Ishikawa (cell line): ENCODE measurements around the gene TLE1.

Source experiments
- CEBPB ChIP-seq: IDR thresholded peaks from 2 replicates; pipeline ENCODE4 v1.6.1; 2012
- CREB1 ChIP-seq: IDR thresholded peaks from 2 replicates; pipeline ENCODE4 v1.6.1; 2012; ENCODE audit warnings: low read depth
- EGR1 ChIP-seq: IDR thresholded peaks from 2 replicates; pipeline ENCODE4 v1.6.1; 2012
- EP300 ChIP-seq: IDR thresholded peaks from 2 replicates; pipeline ENCODE4 v1.6.1; 2012; ENCODE audit warnings: borderline replicate concordance
- FOXM1 ChIP-seq: IDR thresholded peaks from 2 replicates; pipeline ENCODE4 v1.6.1; 2012; ENCODE audit warnings: low read depth, borderline replicate concordance
- NFIC ChIP-seq: IDR thresholded peaks from 2 replicates; pipeline ENCODE4 v1.6.1; 2012
- RAD21 ChIP-seq: IDR thresholded peaks from 2 replicates; pipeline ENCODE4 v1.6.1; 2012; ENCODE audit warnings: low read depth
- TAF1 ChIP-seq: IDR thresholded peaks from 2 replicates; pipeline ENCODE4 v1.6.1; 2012; ENCODE audit warnings: low read depth, mild to moderate bottlenecking
- TCF12 ChIP-seq: IDR thresholded peaks from 2 replicates; pipeline ENCODE4 v1.6.1; 2012; ENCODE audit warnings: low read depth
- TEAD4 ChIP-seq: IDR thresholded peaks from 2 replicates; pipeline ENCODE4 v1.6.1; 2012
- YY1 ChIP-seq: IDR thresholded peaks from 2 replicates; pipeline ENCODE4 v1.6.1; 2012; ENCODE audit warnings: low read depth
- ZBTB7A ChIP-seq: IDR thresholded peaks from 2 replicates; pipeline ENCODE4 v1.6.1; 2012; ENCODE audit warnings: low read depth
- TF ChIP-seq, protein P1 (sequence below): IDR thresholded peaks from 2 replicates; pipeline ENCODE4 v1.6.1; 2012
- TF ChIP-seq, protein P2 (sequence below): IDR thresholded peaks from 2 replicates; pipeline ENCODE4 v1.6.1; 2012
- TF ChIP-seq, protein P3 (sequence below): IDR thresholded peaks from 2 replicates; pipeline ENCODE4 v1.6.1; 2012; ENCODE audit warnings: low read depth, mild to moderate bottlenecking

Gene TLE1

DNA sequence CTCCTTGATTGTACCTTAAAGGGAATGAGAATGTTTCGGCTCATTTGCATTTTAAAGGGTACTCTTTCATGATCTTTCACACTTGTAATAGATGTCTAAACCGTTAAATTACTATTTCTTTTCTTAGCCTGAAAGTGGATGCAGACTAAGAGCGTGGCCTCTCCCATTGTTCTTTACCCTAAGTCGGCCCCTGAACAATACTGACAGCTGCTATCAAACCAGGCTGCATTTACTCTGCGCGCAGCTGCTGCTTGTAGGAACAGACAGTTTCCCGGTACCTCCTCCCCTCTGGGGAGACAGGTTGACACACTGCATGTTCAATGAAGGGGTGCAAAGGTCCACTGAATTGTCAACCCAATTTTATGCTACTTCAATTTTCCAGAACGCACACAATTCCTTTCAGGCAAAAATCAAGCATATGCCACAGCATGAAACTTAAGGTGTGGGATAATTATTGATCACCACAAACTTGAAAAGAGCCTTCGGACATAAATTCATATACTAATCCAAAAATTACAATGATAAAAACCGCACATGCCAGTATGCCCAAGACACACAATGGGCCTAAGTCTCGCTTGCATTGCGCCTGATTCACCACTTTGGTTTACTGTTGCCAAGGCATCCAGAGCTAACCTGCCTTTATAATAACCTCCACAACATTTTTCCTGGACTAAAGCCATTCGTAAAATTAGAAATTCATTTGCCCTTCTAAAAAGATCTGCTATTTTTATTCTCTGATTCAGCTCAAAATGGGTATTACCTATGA, 39.7 kb downstream of the TLE1 start:
- no peak for TF ChIP-seq ZBTB7A
- no peak for TF ChIP-seq CREB1
- no peak for TF ChIP-seq NFIC
- TF ChIP-seq, protein P1, sequence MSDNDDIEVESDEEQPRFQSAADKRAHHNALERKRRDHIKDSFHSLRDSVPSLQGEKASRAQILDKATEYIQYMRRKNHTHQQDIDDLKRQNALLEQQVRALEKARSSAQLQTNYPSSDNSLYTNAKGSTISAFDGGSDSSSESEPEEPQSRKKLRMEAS: no peak
- TF ChIP-seq TAF1: no peak
- TF ChIP-seq TCF12: no peak
- TF ChIP-seq, protein P2, sequence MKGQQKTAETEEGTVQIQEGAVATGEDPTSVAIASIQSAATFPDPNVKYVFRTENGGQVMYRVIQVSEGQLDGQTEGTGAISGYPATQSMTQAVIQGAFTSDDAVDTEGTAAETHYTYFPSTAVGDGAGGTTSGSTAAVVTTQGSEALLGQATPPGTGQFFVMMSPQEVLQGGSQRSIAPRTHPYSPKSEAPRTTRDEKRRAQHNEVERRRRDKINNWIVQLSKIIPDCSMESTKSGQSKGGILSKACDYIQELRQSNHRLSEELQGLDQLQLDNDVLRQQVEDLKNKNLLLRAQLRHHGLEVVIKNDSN: no peak
- TF ChIP-seq FOXM1: no peak
- no peak for TF ChIP-seq CEBPB
- no peak for TF ChIP-seq YY1
- TF ChIP-seq EGR1: no peak
- no peak for TF ChIP-seq RAD21
- TF ChIP-seq, protein P3, sequence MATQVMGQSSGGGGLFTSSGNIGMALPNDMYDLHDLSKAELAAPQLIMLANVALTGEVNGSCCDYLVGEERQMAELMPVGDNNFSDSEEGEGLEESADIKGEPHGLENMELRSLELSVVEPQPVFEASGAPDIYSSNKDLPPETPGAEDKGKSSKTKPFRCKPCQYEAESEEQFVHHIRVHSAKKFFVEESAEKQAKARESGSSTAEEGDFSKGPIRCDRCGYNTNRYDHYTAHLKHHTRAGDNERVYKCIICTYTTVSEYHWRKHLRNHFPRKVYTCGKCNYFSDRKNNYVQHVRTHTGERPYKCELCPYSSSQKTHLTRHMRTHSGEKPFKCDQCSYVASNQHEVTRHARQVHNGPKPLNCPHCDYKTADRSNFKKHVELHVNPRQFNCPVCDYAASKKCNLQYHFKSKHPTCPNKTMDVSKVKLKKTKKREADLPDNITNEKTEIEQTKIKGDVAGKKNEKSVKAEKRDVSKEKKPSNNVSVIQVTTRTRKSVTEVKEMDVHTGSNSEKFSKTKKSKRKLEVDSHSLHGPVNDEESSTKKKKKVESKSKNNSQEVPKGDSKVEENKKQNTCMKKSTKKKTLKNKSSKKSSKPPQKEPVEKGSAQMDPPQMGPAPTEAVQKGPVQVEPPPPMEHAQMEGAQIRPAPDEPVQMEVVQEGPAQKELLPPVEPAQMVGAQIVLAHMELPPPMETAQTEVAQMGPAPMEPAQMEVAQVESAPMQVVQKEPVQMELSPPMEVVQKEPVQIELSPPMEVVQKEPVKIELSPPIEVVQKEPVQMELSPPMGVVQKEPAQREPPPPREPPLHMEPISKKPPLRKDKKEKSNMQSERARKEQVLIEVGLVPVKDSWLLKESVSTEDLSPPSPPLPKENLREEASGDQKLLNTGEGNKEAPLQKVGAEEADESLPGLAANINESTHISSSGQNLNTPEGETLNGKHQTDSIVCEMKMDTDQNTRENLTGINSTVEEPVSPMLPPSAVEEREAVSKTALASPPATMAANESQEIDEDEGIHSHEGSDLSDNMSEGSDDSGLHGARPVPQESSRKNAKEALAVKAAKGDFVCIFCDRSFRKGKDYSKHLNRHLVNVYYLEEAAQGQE: no peak
- TF ChIP-seq TEAD4: no peak

DNA sequence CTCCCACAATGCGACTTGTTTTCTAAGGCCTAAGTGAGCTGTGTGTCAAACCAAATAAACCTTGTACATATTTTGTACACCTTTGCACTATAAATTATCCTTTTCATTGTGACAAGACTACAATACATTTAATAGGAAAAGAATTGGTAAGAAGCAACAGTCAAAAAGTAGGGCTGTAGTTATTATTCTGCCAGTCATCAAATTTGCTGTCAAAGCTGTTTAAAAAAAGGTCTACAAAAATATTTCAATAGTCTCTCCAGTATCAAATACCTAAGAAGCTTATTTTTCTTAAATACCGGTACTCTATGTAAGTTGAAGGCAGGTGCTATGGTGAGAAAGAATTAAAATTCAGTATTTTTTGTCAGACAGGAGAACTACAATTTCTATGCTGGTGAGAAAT, 40.5 kb downstream of the TLE1 start:
- no peak for TF ChIP-seq CREB1

DNA sequence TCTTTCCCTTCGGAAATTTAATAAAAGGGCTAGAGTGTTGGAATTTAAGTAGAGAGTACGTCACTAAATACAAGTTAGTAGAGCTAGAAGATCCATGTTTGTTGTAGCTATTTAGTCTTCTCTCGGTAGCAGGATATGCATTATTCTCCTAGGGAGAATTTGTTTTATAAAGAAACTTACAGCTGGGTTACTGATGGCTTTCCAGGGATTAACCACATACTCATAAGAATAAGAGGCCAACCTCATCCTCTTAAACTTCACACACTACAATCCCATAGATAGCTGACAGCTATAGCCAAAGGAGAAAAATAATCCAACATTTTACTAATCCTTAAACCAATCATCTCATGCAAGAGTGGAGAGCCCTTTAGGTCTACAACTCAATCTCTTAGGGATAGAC, 43.0 kb downstream of the TLE1 start:
- TF ChIP-seq CREB1 (no peak), TEAD4 (no peak), CEBPB (no peak), EGR1 (no peak), ZBTB7A (no peak), YY1 (no peak), TAF1 (no peak), TCF12 (no peak), EP300 (no peak), FOXM1 (no peak), NFIC (no peak), RAD21 (no peak)
- TF ChIP-seq, protein P1: no peak
- TF ChIP-seq, protein P2: no peak
- TF ChIP-seq, protein P3: no peak

DNA sequence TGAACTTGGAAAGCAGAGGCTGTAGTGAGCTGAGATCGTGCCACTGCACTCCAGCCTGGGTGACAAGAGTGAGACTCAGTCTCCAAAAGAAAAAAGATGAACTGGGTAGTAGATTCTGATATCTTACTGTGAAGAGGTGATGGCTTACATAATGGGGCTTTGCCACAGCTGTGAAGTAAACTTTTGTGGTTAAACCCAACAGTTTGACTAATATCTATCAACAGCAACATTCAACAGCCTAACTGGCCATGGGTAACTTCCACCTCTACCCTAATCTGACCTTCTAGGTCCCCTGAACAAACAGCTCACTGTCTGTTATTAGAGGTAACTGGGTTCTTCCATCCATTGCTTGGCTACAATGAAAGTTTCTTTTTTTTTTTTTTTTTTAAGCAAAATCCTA, 52.1 kb downstream of the TLE1 start:
- TF ChIP-seq, protein P1: no peak
- TF ChIP-seq TEAD4: no peak
- TF ChIP-seq, protein P2: no peak
- no peak for TF ChIP-seq TCF12
- no peak for TF ChIP-seq EP300
- TF ChIP-seq TAF1: no peak

DNA sequence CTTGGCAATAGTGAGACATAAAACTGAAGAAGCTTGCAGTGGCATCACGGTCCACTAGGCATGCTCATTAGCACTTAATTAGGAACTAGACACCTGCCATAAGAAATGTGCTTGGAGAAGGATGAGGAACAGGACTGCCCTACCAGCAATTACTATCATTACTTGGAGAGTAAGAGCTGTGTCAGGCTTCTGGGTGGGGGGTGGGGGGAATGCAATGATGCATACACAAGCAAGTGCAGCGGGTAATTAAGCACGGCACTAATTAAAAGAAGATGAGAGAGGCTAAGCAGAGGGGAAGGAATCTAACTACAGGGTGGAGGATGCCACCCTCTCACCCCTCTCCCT, 53.1 kb downstream of the TLE1 start:
- TF ChIP-seq CREB1 (no peak), CEBPB (no peak), FOXM1 (no peak), TCF12 (no peak), ZBTB7A (no peak)
